ENCODE results near the gene UBXN4.
"Not testable (repeated sequence)": the region's sequence is repeated elsewhere in the genome, so short reads cannot be mapped to it uniquely, and the experiment has no call there.

The UBXN4 gene

GRCh38 chr2:135709992-135710391 lies 31.7 kb upstream of the UBXN4 start:
- peak; percentile 95 for TF ChIP-seq CTCF (IDR thresholded peaks at IDR 0.05; ENCODE audit: insufficient read depth, low read depth, low read length, missing control alignments)

GRCh38 chr2:135715086-135715485 lies 26.6 kb upstream of the UBXN4 start:
- not testable (repeated sequence) for H3K4me3 ChIP-seq (ENCODE audit: low read length); DNase-seq (ENCODE audit: low read depth)

More at GRCh38 chr2:135709992-135710391, 31.7 kb upstream of the UBXN4 start:
- peak; percentile 40 for DNase-seq (ENCODE audit: low read depth)
- no peak overlapping the region for H3K4me3 ChIP-seq (ENCODE audit: low read length)

- no peak for DNase-seq (ENCODE audit: low read depth)
- TF ChIP-seq CTCF (IDR thresholded peaks at IDR 0.05; ENCODE audit: insufficient read depth, low read depth, low read length, missing control alignments), result no peak
- no peak overlapping the region for H3K4me3 ChIP-seq (ENCODE audit: low read length)
These were observed 13.5 kb upstream of the UBXN4 start for GRCh38 chr2:135728064-135728743.

- no peak overlapping the region for H3K4me3 ChIP-seq (ENCODE audit: low read length)
- DNase-seq (ENCODE audit: low read depth), result no peak
- TF ChIP-seq CTCF (IDR thresholded peaks at IDR 0.05; ENCODE audit: insufficient read depth, low read depth, low read length, missing control alignments), result no peak
These were observed 9.1 kb upstream of the UBXN4 start for GRCh38 chr2:135732561-135732960.

- no peak for DNase-seq (ENCODE audit: low read depth)
- no peak for TF ChIP-seq CTCF (IDR thresholded peaks at IDR 0.05; ENCODE audit: insufficient read depth, low read depth, low read length, missing control alignments)
- H3K4me3 ChIP-seq (ENCODE audit: low read length), result no peak overlapping the region
These were observed 8.6 kb upstream of the UBXN4 start for GRCh38 chr2:135733045-135733444.

GRCh38 chr2:135736546-135736945 lies 5.1 kb upstream of the UBXN4 start:
- no peak for TF ChIP-seq CTCF (IDR thresholded peaks at IDR 0.05; ENCODE audit: insufficient read depth, low read depth, low read length, missing control alignments)
- no peak for DNase-seq (ENCODE audit: low read depth)
- H3K4me3 ChIP-seq (ENCODE audit: low read length), result no peak overlapping the region

- TF ChIP-seq CTCF (IDR thresholded peaks at IDR 0.05; ENCODE audit: insufficient read depth, low read depth, low read length, missing control alignments), result no peak
- DNase-seq (ENCODE audit: low read depth), result no peak
- no peak overlapping the region for H3K4me3 ChIP-seq (ENCODE audit: low read length)
These were observed 1.4 kb upstream of the UBXN4 start for GRCh38 chr2:135740206-135740605.

Measured in epithelial cell of esophagus (primary cell).